Motor neuron (in vitro differentiated cells): ENCODE measurements around the gene UBE2R2. TPM values are rescaled to one million over a fixed set of nuclear protein-coding genes. Genes with fewer than 3 reads are reported as not detected.

ENCODE experiments used
- ATAC-seq, 8 experiments: fragments of 200-7000 bp; cut with Tn5 transposase; replicated peaks in 6 of 8; 2 replicates each; pipeline ENCODE4 v1.8.0; 2021; ENCODE audit warnings: mild to moderate bottlenecking in 8 of 8, moderate library complexity in 8 of 8
- H3K27ac ChIP-seq, 2 donors: fragments of 250-450 bp; sonication (Bioruptor Pico); 2 replicates each; pipeline ENCODE4 v1.9.0; 2021; ENCODE audit warnings: antibody characterized with exemption in 2 of 2, mild to moderate bottlenecking in 2 of 2, moderate library complexity in 1 of 2
- H3K4me1 ChIP-seq, 2 donors: fragments of 250-450 bp; sonication (Bioruptor Pico); replicated peaks in 1 of 2; 2 replicates each; pipeline ENCODE4 v1.6.1; 2021; ENCODE audit warnings: antibody characterized with exemption in 2 of 2, mild to moderate bottlenecking in 2 of 2, moderate library complexity in 1 of 2
- H3K4me3 ChIP-seq, 5 donors: fragments of 250-450 bp; sonication (Bioruptor Pico); 2 replicates each; pipeline ENCODE4 v1.9.0; 2021; ENCODE audit warnings: antibody characterized with exemption in 5 of 5, mild to moderate bottlenecking in 5 of 5, moderate library complexity in 4 of 5
- WGBS, 10 experiments: fragments of 450-650 bp; shearing (Covaris generic); methylation state at CpG; one replicate each; pipeline ENCODE4 v1.0.0; 2022; 5-methylcytosine and 5-hydroxymethylcytosine counted together
- in situ Hi-C, 9 experiments: fragments of 400-800 bp; cut with MboI; loops; one replicate each; pipeline ENCODE4 v1.15.0; 2021; ENCODE audit warnings: low sequenced_read_pairs in 9 of 9, low pct_unique_long_range_greater_than_20kb in 2 of 9; ENCODE audit not compliant: unreplicated experiment in 9 of 9
- total RNA-seq, 8 experiments: library from RNA; unstranded; fragments of 300-600 nt; gene quantifications; 2 replicates each; pipeline versions ENCODE4 v1.2.3 to v1.2.4, GENCODE V29; 2022

UBE2R2 gene
- total RNA-seq, 8 experiments from 2014 or later: 14.4 to 48.1 (median 30.2) TPM

- in situ Hi-C loops: no loop called here
- no peak overlapping the region for H3K4me3 ChIP-seq
- ATAC-seq: peak in 1 of 8 experiments; percentile 18
- 88 to 100% (median 97%) methylated on average over 2 to 3 of the region's 6 CpGs; no CpG with 5 or more reads in 4 of the 10 experiments for WGBS, 10 experiments
- H3K4me1 ChIP-seq: no peaks in the 10 kb centered on the region
- no peak overlapping the region for H3K27ac ChIP-seq
Measured at GRCh38 chr9:33919276-33919897, 102.4 kb downstream of the UBE2R2 start.

- peak in 7 of 8 experiments; percentile 7 to 56 (median 25) for ATAC-seq
- H3K4me1 ChIP-seq: no peaks in the 10 kb centered on the region
- WGBS, 10 experiments: 39 to 100% (median 87%) methylated on average over 1 to 6 of the region's 14 CpGs; no CpG with 5 or more reads in 2 of the 10 experiments
- in situ Hi-C loops: no loop called here
- no peak overlapping the region for H3K4me3 ChIP-seq
- no peak overlapping the region for H3K27ac ChIP-seq
Measured at GRCh38 chr9:33921967-33922895, 105.3 kb downstream of the UBE2R2 start.

- Histone ChIP-seq H3K4me1 (no peaks in the 10 kb centered on the region), H3K27ac (no peak overlapping the region), H3K4me3 (no peak overlapping the region)
- in situ Hi-C loops: no loop called here
- peak in 1 of 8 experiments; percentile 4 for ATAC-seq
- WGBS, 10 experiments: 90 to 100% (median 97%) methylated on average over 1 to 3 of the region's 4 CpGs; no CpG with 5 or more reads in 6 of the 10 experiments
Measured at GRCh38 chr9:33923079-33923478, 106.1 kb downstream of the UBE2R2 start.

- peak in 2 of 8 experiments; percentile 2 to 9 for ATAC-seq
- H3K4me1 ChIP-seq: no peaks in the 10 kb centered on the region
- WGBS, 10 experiments: 85 to 100% (median 92%) methylated on average over 1 to 5 of the region's 14 CpGs; no CpG with 5 or more reads in 3 of the 10 experiments
- no peak overlapping the region for H3K27ac ChIP-seq
- H3K4me3 ChIP-seq: no peak overlapping the region
- in situ Hi-C loops: no loop called here
Measured at GRCh38 chr9:33923998-33924701, 107.2 kb downstream of the UBE2R2 start.

GRCh38 chr9:33924978-33925797 lies 108.2 kb downstream of the UBE2R2 start:
- Histone ChIP-seq H3K4me3 (no peak overlapping the region), H3K4me1 (no peaks in the 10 kb centered on the region), H3K27ac (no peak overlapping the region)
- ATAC-seq: peak in 6 of 8 experiments; percentile 22 to 59 (median 46)
- WGBS, 10 experiments: 40 to 80% (median 63%) methylated on average over 1 to 9 of the region's 17 CpGs
- in situ Hi-C loops: no loop called here

- in situ Hi-C loops: no loop called here
- no peak overlapping the region for H3K27ac ChIP-seq
- WGBS, 10 experiments: 60 to 100% (median 92%) methylated on average over 1 to 5 of the region's 17 CpGs; no CpG with 5 or more reads in 4 of the 10 experiments
- ATAC-seq: no peak
- H3K4me3 ChIP-seq: no peak overlapping the region
- H3K4me1 ChIP-seq: no peaks in the 10 kb centered on the region
Measured at GRCh38 chr9:33926746-33927485, 110.0 kb downstream of the UBE2R2 start.

- in situ Hi-C loops: no loop called here
- WGBS, 10 experiments: 80 to 100% (median 100%) methylated on average over 2 to 8 of the region's 15 CpGs; no CpG with 5 or more reads in 7 of the 10 experiments
Measured at GRCh38 chr9:33927694-33928093, 110.7 kb downstream of the UBE2R2 start.

GRCh38 chr9:33931326-33931725 lies 114.4 kb downstream of the UBE2R2 start:
- Histone ChIP-seq H3K4me3 (no peak overlapping the region), H3K4me1 (no peaks in the 10 kb centered on the region), H3K27ac (no peak overlapping the region)
- peak in 4 of 8 experiments; percentile 30 to 50 (median 38) for ATAC-seq
- in situ Hi-C loops: no loop called here
- 0 to 100% (median 82%) methylated on average over 1 to 3 of the region's 3 CpGs; no CpG with 5 or more reads in 5 of the 10 experiments for WGBS, 10 experiments

More at GRCh38 chr9:33927694-33928093, 110.7 kb downstream of the UBE2R2 start:
- no peak for ATAC-seq
- Histone ChIP-seq H3K27ac (no peak overlapping the region), H3K4me3 (no peak overlapping the region), H3K4me1 (no peaks in the 10 kb centered on the region)

GRCh38 chr9:33932078-33932807 lies 115.3 kb downstream of the UBE2R2 start:
- in situ Hi-C loops: no loop called here
- no peaks in the 10 kb centered on the region for H3K4me1 ChIP-seq
- WGBS, 10 experiments: 77 to 100% (median 87%) methylated on average over 2 to 15 of the region's 20 CpGs; no CpG with 5 or more reads in 2 of the 10 experiments
- no peak for ATAC-seq
- H3K27ac ChIP-seq: no peak overlapping the region
- H3K4me3 ChIP-seq: no peak overlapping the region

GRCh38 chr9:33934188-33934878 lies 117.4 kb downstream of the UBE2R2 start:
- H3K27ac ChIP-seq: no peak overlapping the region
- in situ Hi-C loops: no loop called here
- ATAC-seq: no peak
- WGBS, 10 experiments: 66 to 93% (median 80%) methylated on average over 1 to 4 of the region's 5 CpGs; no CpG with 5 or more reads in 1 of the 10 experiments
- no peak overlapping the region for H3K4me3 ChIP-seq
- H3K4me1 ChIP-seq: no peaks in the 10 kb centered on the region
